NOMO-1 treated with DMSO at 0.1 percent for 48 hours (cell line): ENCODE results near the gene CEP76.

ENCODE experiments used
- DNase-seq: peaks from one replicate; lab custom pipeline; 2025; ENCODE audit not compliant: unreplicated experiment; lab: John Stamatoyannopoulos, UW

Gene CEP76

GRCh38 chr18:12711446-12711845, 8.9 kb upstream of the CEP76 start:
- DNase-seq, result no peak

DNA sequence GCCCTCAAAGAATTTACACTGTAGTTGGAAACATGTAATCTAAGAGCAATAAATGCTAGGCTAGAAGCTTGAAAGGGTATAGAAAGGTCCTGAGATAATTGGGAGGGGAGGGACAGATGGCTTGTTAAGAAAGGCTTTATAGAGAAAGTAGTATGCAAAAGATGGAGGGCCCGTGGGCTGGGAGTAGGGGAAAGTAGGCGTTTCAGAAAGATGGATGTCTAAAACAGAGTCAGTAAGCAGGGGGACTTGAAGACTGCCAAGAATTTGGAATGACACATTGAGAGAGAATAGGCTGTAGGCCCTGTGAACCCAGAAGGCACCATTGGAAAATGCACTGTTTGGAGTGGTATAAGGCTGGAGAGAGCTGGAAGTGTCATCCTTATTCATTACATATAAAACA, 1.1 kb upstream of the CEP76 start:
- peak; percentile 20 for DNase-seq

- DNase-seq, result no peak
Observed at GRCh38 chr18:12703096-12703567, 609 bp upstream of the CEP76 start.

DNA sequence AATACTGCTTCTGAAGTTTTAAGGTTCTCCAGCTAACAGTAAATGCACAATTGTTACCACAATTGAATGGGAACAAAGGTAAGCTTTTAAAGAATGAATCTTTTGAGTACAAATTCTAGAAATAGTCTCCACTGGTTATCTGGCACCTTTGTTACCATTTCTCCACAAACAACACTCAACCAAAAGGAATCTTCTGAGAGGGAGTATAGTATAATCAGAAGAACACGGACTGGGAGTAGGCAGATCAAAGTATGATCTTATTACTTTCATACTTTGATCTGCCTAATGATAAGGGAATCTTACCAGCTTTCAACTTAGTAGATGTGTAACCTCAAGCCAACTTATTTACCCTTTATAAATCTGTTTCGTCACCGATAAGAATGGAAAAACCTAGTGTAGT, 1.4 kb downstream of the CEP76 start:
- no peak for DNase-seq

GRCh38 chr18:12699747-12700146, 2.8 kb downstream of the CEP76 start:
- no peak for DNase-seq

DNA sequence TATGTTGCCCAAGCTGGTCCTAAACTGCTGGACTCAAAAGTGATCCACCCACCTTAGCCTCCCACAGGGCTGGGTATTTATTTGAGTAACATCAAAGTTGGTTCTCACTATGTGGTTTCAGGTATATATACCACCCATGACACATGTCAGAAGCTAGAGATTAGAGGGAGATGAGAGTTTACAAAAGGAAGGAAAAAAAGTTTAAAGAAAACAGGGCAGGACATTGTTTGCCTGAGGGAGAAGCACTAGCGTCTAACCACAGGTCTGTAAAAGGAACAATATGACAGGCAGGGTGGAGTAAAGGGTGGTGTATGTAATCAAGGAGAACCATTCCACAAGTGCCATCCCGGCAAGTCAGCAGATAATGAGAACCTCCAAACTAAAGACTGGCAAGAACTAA, 8.5 kb downstream of the CEP76 start:
- DNase-seq, result no peak

GRCh38 chr18:12692206-12692605, 10.3 kb downstream of the CEP76 start:
- DNase-seq, result no peak

DNA sequence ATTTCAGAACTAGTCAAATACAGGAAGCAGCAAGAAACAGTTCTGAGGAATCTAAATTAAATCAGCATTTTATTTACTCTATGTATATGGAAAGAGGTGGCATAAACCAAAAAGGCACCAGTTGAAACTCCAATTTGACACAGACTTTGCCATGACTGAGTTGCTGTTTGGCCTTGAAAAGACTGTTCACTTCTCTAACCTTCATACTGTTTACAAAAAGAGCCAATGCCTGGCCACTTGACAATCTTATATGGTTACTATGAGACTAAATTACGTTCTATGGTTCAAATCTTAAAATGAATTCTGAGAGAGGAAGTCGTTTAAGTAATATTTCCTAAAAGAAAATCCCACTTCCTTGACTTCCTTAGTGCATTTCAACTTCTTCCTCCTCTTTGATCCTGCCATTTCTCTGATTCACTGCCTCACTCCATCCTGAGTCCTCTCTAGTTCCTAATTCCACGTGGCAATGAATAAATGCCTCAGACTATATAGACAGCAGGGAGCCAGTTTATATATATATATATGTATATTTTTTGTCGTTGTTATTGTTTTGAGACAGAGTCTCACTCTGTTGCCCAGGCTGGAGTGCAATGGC, 13.2 kb downstream of the CEP76 start:
- no peak for DNase-seq

DNA sequence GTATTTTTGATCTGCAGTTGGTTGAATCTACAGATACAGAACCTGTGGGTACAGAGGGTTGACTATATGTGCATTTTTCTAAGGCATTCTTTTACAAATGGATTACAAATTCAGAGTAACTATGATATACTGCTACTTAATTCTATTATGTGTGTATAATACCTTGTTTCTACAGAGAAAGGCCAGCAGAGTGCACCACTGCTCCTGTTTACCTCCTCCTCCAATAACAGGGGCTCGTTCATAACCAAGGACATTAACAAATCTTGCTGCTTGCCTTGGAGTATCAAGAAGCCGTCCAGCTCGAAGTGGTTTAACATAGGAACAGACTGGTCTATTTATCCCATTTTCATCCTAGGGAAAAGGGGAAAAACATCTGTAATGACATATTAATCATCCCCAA, 16.4 kb downstream of the CEP76 start:
- DNase-seq, result no peak

GRCh38 chr18:12679183-12679786, 23.2 kb downstream of the CEP76 start:
- DNase-seq, result no peak

- DNase-seq, result no peak
Observed at GRCh38 chr18:12668041-12668440, 34.5 kb downstream of the CEP76 start.

DNA sequence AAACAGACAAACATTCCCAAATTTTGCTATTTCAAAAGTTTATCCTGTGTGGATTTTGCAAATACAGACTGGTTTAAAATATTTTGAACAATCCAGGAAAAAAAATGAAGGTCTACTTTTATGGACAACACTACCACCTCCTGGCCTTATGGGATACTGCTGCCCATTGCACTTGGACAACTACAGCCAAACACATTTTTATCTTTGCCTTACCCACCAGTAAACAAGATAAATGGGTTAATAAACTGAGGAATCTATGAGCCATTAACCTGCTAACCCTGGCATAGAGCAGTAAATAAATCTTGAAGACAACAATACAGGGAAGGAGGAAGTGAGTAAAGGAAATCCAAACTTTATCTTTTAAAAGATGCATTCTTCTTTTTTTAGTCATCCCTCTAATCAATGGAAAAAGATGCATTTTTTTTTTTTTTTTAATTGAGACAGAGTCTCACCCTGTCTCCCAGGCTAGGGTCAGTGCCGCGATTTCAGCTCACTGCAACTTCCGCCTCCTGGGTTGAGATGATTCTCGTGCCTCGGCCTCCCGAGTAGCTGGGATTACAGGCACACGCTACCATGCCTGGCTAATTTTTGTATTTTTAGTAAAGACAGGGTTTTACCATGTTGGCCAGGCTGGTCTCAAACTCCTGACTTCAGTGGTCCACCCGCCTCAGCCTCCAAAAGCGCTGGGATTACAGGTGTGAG, 42.5 kb downstream of the CEP76 start:
- DNase-seq, result peak; percentile 57

DNA sequence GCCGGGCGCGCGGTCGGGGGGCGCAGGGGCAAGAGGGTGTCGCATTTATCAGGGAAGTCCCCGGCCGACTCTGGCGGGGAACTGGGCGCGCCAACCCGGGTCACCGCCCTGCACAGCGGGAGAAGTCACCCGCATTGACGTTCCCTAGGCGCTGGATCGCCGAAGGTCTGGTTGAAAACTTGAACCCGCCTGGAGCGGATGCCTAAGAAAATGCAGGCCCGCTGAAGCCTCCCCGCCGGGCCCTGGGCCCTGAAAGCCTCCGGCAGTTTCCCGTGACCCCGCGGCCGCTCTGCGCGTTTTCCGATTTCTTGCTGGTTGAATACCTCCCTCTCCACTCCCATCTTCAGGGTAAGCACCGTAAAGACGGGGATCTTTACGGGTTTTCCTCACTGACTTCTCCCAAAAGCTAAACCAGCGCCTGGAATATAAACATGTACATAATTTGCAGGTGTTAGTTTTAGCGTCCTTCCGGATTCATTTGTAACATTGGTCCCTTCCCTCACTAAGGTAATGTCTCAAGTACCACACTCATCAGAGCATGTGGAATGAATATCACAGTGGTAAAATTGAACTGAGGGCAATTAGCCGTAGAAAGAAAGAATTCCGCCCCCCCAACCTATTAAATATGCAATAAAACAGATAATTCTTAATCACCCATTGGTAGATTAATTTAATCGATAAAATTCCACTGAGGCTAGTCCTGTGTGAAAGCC, 43.9 kb downstream of the CEP76 start:
- DNase-seq, result no peak

DNA sequence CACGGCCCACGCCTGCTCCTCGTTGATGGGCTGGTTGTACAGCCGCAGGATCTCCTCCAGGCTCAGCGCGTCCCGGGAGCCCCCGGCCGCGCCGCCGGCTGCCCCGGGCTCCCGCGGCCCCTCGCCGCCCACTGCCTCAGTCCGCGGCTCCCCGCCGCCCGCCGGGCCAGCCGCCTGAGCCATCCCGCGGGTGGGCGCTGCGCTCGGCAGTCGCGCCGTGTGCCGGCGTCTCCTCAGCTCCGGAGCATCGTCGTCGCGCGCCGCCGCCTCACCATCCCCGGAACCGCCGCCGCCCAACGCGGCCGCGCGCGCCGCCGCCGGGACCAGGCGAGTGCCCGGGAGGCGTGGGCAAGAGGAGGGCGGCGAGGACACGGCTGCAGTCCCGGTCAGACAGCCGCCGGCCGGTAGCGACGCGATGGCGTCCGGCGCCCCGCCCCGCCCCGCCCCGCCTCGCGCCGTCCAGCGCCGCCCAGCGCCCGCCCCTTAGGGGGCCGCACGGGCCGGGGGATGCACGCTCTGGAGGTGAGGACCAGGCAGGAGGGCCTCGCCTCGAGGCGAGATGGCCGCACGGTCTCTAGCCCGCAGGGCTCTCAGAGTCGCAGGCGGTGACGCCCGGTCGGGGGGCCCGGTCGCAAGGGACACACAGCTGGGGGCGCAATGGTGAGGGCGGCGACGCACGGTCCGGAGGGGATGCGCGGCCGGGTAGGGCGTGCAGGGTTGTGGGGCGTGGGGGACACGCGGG, 44.7 kb downstream of the CEP76 start, which contains the start of gene SPIRE1:
TSS of gene SPIRE1 (minus strand) at position 424 of the 742 bp plus-strand sequence. CDS start at position 183, 241 bp downstream.
- no peak for DNase-seq

- DNase-seq, result no peak
Observed at GRCh38 chr18:12656938-12657683, 45.4 kb downstream of the CEP76 start.

DNA sequence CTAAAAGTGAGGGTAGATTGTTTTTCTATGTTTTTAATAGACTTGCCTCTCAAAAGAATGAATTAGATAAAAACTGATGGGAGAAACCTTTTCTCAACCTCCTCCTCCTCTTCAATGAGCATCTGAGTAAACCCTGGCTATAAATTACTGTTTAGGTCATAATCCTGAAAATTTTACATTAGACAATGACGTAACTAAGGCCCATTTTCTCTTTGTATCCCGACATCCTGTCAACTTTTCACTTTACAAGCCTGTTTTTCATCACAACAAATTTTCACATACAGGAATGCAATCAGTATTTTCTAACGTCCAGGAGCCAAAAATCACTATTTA, 46.0 kb downstream of the CEP76 start:
- no peak for DNase-seq

- no peak for DNase-seq
Observed at GRCh38 chr18:12654971-12655370, 47.6 kb downstream of the CEP76 start.

DNA sequence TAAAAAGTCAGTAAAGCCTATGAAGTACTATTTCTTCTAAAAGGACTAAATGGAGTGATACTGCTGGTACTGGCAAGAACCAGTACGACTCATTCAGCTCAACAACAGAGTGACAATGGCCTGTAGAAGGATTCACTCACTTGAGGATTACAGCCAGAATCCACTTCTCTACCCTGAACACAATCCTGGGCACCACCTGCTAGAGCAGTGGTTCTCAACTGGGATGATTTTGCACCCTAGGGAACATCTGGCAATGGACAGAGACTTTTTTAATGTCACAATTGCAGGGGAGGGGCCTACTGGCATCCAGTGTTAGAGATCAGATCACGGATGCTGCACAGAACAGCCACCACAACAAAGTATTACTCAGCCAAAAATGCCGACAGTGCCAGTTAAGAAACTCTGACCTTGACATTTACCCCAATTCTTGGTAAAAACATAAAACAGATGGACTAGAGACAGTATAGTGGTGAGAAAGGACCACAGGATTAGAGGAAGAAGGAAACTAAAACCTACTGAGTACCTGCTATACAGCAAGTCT, 49.6 kb downstream of the CEP76 start:
- DNase-seq, result no peak

DNA sequence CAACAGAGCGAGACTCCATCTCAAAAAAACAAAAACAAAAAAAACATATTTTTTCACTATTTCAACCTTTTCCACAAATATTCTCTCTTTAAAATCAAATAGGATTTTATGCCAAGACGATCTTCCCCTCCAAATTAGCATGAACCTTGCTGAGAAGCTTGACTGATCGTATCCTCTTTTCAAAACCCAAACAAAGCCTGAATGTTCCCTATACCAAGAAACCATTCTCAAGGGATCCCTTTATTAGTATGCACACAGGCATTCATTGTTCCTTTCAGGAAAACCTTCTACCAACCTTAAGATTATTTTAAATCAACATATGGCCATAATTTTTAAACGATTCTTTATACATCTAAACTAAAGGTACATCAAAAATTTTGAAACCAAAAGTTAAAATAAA, 50.9 kb downstream of the CEP76 start:
- DNase-seq, result no peak

DNA sequence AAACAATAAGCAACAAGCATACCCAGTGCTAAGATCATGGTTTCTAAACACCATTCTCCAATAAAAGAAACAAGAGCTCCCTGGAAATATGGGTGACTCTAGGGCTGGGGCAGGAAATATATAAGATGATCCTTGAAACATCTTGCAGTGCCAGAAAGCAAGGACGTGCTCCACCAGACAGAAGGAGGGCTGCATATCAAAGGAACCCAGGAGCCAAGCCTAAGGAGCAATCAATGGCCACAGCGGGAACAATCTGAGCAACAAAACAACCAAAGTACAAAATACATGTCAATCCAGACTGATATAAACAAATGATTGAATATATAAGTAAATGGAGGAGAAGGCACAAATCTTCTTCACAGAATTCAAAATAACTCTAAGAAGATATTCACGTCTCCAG, 54.8 kb downstream of the CEP76 start:
- no peak for DNase-seq
